GM12873 (cell line): ENCODE results near the gene SNX22.

Experiments
- CTCF ChIP-seq: IDR thresholded peaks from 2 replicates; pipeline ENCODE4 v1.5.1; 2012; ENCODE audit warnings: low read depth, mild to moderate bottlenecking, moderate library complexity, low read length, control low read depth; ENCODE audit not compliant: insufficient read depth; ENCODE audit errors: missing control alignments

Gene SNX22

DNA sequence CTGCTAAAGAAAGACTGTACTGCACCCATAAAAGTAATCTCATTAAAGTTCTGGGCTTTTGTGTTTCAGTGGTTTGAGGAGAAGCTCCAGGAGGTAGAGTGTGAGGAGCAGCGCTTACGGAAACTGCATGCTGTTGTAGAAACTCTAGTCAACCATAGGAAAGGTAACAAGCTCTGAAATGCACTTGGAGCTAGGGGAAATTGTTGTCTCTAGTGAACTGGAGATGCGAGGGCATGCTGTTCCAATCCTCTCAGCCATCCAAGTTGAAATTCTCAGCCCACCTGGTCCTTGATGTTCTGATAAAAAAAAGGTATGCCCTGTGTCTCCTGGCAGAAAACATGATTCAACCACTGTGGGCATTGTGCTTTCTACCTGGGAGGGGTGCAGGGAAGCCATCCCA, 21.4 kb upstream of the SNX22 start:
- no peak for TF ChIP-seq CTCF

GRCh38 chr15:64131547-64131946, 20.0 kb upstream of the SNX22 start:
- TF ChIP-seq CTCF, result no peak

- no peak for TF ChIP-seq CTCF
Measured at GRCh38 chr15:64132217-64132616, 19.3 kb upstream of the SNX22 start.

DNA sequence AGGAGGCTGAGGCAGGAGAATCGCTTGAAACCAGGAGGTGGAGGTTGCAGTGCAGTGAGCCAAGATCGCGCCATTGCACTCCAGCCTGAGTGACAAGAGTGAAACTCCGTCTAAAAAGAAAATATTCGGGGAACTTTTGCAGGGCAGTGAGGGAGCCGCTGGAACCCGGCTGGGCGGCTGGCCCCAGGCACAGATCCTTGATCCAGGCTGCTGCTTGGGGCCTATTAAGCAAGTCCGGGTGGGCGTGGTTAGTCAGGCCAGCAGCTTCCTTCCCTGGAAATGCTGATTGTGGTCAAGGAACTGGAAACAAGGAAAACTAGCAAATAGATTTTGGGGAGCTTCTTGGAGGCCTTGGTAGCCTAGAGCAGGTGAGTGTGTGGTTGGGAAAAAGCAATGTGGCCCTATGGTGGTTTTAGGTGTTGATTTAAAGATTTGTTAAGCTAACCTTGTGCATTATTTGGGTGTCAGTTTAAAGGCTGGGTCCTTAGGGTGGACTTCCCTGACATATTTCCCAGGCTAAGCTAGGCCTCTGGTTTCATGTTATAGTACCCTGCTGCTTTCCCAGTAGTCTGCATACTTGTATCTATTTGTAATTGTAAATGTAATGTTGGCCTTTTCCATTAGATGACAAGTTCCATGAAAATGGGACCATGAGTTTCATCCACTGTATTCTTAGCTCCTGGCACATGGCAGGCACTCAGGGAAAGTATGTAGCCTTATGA, 17.7 kb upstream of the SNX22 start:
- no peak for TF ChIP-seq CTCF

- no peak for TF ChIP-seq CTCF
Measured at GRCh38 chr15:64134345-64134829, 17.1 kb upstream of the SNX22 start.

- no peak for TF ChIP-seq CTCF
Measured at GRCh38 chr15:64136347-64136746, 15.2 kb upstream of the SNX22 start.

DNA sequence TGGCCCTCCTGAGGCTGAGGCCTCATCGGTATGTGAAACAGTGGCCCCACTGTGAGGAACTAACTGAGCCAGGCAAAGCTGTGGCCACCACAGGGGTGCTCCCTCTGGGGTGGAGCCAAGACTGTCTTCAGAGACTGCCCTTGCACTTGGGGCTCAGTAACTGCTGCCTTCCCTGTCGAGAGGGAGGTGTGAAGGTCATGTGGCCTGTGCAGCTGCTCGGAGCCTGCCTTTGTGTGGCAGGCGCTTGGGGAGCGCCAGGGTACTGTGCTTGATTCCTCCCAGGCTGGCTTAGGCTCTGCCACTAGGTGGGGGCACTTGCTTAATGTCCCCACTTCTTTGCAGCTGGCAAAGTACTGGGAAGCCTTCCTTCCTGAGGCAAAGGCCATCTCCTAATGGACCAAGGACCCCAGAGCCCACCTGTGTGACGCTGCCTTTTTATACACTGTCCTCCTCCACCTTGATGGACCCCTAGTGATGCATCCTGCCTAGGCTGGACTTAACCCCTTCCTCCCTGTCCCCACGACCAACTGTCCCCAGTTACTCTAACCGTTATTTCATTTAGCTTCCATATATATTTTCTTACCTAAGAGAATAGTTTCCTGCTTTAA, 14.2 kb upstream of the SNX22 start:
- peak; percentile 18 for TF ChIP-seq CTCF
